ENCODE results near the gene JAKMIP1.

- TF ChIP-seq, protein P1, sequence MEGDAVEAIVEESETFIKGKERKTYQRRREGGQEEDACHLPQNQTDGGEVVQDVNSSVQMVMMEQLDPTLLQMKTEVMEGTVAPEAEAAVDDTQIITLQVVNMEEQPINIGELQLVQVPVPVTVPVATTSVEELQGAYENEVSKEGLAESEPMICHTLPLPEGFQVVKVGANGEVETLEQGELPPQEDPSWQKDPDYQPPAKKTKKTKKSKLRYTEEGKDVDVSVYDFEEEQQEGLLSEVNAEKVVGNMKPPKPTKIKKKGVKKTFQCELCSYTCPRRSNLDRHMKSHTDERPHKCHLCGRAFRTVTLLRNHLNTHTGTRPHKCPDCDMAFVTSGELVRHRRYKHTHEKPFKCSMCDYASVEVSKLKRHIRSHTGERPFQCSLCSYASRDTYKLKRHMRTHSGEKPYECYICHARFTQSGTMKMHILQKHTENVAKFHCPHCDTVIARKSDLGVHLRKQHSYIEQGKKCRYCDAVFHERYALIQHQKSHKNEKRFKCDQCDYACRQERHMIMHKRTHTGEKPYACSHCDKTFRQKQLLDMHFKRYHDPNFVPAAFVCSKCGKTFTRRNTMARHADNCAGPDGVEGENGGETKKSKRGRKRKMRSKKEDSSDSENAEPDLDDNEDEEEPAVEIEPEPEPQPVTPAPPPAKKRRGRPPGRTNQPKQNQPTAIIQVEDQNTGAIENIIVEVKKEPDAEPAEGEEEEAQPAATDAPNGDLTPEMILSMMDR (IDR thresholded peaks at IDR 0.05) = no peak
- TF ChIP-seq POLR2A (IDR thresholded peaks at IDR 0.05) = no peak
Measured at GRCh38 chr4:6228158-6229067, 28.1 kb upstream of the JAKMIP1 start.
